Measurements from ENCODE around the gene MIER3.

- no peak for TF ChIP-seq ZNF384 (IDR thresholded peaks at IDR 0.05)
- TF ChIP-seq BHLHE40 (IDR thresholded peaks at IDR 0.05; ENCODE audit: borderline replicate concordance), result no peak
- TF ChIP-seq L3MBTL2 (conservative IDR thresholded peaks at IDR 0.05), result no peak
- TF ChIP-seq NFRKB (IDR thresholded peaks at IDR 0.05), result no peak
- TF ChIP-seq FOXM1 (IDR thresholded peaks at IDR 0.05; ENCODE audit: borderline replicate concordance), result no peak
- TF ChIP-seq SP1 (IDR thresholded peaks at IDR 0.05), result no peak
- TF ChIP-seq FOXK2 (IDR thresholded peaks at IDR 0.05), result no peak
- TF ChIP-seq SUZ12 (IDR thresholded peaks at IDR 0.05), result no peak
- no peak for TF ChIP-seq TARDBP (IDR thresholded peaks at IDR 0.05)
- no peak for TF ChIP-seq CTBP1 (IDR thresholded peaks at IDR 0.05; ENCODE audit: borderline replicate concordance)
Measured at GRCh38 chr5:56962286-56962685, 10.4 kb upstream of the MIER3 start.

Measured in HEK293T (cell line).